Sigmoid colon (tissue), 4 donors: ENCODE data around the gene CABLES2.

Experiments used
- CTCF ChIP-seq, 4 experiments: fragments of 450-650 bp in 3 of 4; fragments of 200-600 bp in 1 of 4; IDR thresholded peaks; one replicate each; pipeline ENCODE4 v1.5.1; 2016 to 2019; ENCODE audit warnings: antibody characterized with exemption in 4 of 4, mild to moderate bottlenecking in 3 of 4, moderate library complexity in 2 of 4
- EP300 ChIP-seq, 4 donors: sonication (generic); formaldehyde crosslinking; IDR thresholded peaks; one replicate each; pipeline ENCODE4 v1.6.1; 2017; ENCODE audit warnings: antibody characterized with exemption in 4 of 4
- POLR2A ChIP-seq, 2 donors: fragments of 450-650 bp; IDR thresholded peaks; one replicate each; pipeline ENCODE4 v1.6.1; 2016; ENCODE audit warnings: antibody characterized with exemption in 2 of 2, mild to moderate bottlenecking in 2 of 2, moderate library complexity in 2 of 2
- POLR2AphosphoS5 ChIP-seq, 4 donors: sonication (generic); formaldehyde crosslinking; IDR thresholded peaks; one replicate each; pipeline ENCODE4 v1.6.1; 2017; ENCODE audit warnings: antibody characterized with exemption in 4 of 4

GRCh38 chr20:62387933-62388635 is 19.0 kb downstream of the CABLES2 start:
- TF ChIP-seq CTCF (IDR thresholded peaks at IDR 0.05), result no peak
- no peak for TF ChIP-seq POLR2AphosphoS5 (IDR thresholded peaks at IDR 0.05)
- TF ChIP-seq POLR2A (IDR thresholded peaks at IDR 0.05), result no peak
- no peak for TF ChIP-seq EP300 (IDR thresholded peaks at IDR 0.05)
